HepG2 (cell line): ENCODE results near the gene STX1B. TPM values are rescaled to one million over a fixed set of nuclear protein-coding genes. Genes with fewer than 3 reads are reported as not detected.

Experiments used
- AKAP8 ChIP-seq: sonication (generic); formaldehyde crosslinking; IDR thresholded peaks from 2 replicates; pipeline ENCODE4 v1.5.1; 2020; ENCODE audit warnings: mild to moderate bottlenecking, missing genetic modification reagents
- IRF2 ChIP-seq: IDR thresholded peaks from 2 replicates; pipeline ENCODE4 v1.6.1; 2018; ENCODE audit warnings: missing genetic modification reagents, missing compliant biosample characterization
- MED1 ChIP-seq: sonication (generic); formaldehyde crosslinking; IDR thresholded peaks from 2 replicates; pipeline ENCODE4 v1.4.0; 2020; ENCODE audit warnings: missing genetic modification reagents
- MEF2D ChIP-seq: sonication (generic); formaldehyde crosslinking; IDR thresholded peaks from 2 replicates; pipeline ENCODE4 v1.5.1; 2020; ENCODE audit warnings: mild to moderate bottlenecking, missing genetic modification reagents
- NCOA5 ChIP-seq: sonication (generic); formaldehyde crosslinking; IDR thresholded peaks from 2 replicates; pipeline ENCODE4 v1.4.0; 2020; ENCODE audit warnings: missing genetic modification reagents
- PHF21A ChIP-seq: sonication (generic); formaldehyde crosslinking; IDR thresholded peaks from 2 replicates; pipeline ENCODE4 v1.5.0; 2020; ENCODE audit warnings: mild to moderate bottlenecking, missing genetic modification reagents
- ZFP90 ChIP-seq: sonication (generic); formaldehyde crosslinking; IDR thresholded peaks from 2 replicates; pipeline ENCODE4 v1.8.0; 2022; ENCODE audit warnings: missing genetic modification reagents, mild to moderate bottlenecking, inconsistent platforms, borderline replicate concordance
- ZSCAN30 ChIP-seq: sonication (generic); formaldehyde crosslinking; IDR thresholded peaks from 2 replicates; pipeline ENCODE4 v1.5.0; 2020; ENCODE audit warnings: mild to moderate bottlenecking, missing genetic modification reagents
- polyA plus RNA-seq, 8 experiments: library from polyadenylated mRNA; depleted of rRNA in 3 of 8; stranded (reverse) in 7 of 8; unstranded in 1 of 8; fragments of >200 nt; fragmentation: Illumina TruSeq in 4 of 8; extraction: Trizol in 4 of 8; gene quantifications; 2 replicates each; pipeline versions ENCODE4 v1.2.1 to v1.2.3, GENCODE V29; 2011 to 2016; ENCODE audit warnings: low read depth in 4 of 8, missing spikeins in 1 of 8, mixed read lengths in 1 of 8; ENCODE audit not compliant: insufficient read depth in 1 of 8
- total RNA-seq, 5 experiments: library from RNA; depleted of rRNA; stranded (reverse); fragments of >200 nt; fragmentation: Illumina TruSeq; extraction: Trizol; gene quantifications; 2 replicates each; pipeline ENCODE4 v1.2.3, GENCODE V29; 2016; ENCODE audit warnings: low read depth in 1 of 5
- TF ChIP-seq, protein P1 (sequence below): sonication (generic); formaldehyde crosslinking; IDR thresholded peaks from 2 replicates; pipeline ENCODE4 v1.5.0; 2020; ENCODE audit warnings: missing genetic modification reagents
- TF ChIP-seq, protein P2 (sequence below): sonication (generic); formaldehyde crosslinking; conservative IDR thresholded peaks from 2 replicates; pipeline ENCODE4 v1.4.0; 2020; ENCODE audit warnings: missing genetic modification reagents
- TF ChIP-seq, protein P3 (sequence below): sonication (generic); formaldehyde crosslinking; IDR thresholded peaks from 2 replicates; pipeline ENCODE4 v1.5.0; 2020; ENCODE audit warnings: missing genetic modification reagents
- TF ChIP-seq, protein P4 (sequence below): sonication (generic); formaldehyde crosslinking; IDR thresholded peaks from 2 replicates; pipeline ENCODE4 v1.4.0; 2020; ENCODE audit warnings: missing genetic modification reagents
- TF ChIP-seq, protein P5 (sequence below): IDR thresholded peaks from 2 replicates; pipeline ENCODE4 v1.6.1; 2016

STX1B gene
- total and polyA plus RNA-seq, 2 of the 13 experiments (the other 11 are each of a cell fraction or from before 2014, with no cell fraction given): 2.1 to 3.0 TPM

DNA sequence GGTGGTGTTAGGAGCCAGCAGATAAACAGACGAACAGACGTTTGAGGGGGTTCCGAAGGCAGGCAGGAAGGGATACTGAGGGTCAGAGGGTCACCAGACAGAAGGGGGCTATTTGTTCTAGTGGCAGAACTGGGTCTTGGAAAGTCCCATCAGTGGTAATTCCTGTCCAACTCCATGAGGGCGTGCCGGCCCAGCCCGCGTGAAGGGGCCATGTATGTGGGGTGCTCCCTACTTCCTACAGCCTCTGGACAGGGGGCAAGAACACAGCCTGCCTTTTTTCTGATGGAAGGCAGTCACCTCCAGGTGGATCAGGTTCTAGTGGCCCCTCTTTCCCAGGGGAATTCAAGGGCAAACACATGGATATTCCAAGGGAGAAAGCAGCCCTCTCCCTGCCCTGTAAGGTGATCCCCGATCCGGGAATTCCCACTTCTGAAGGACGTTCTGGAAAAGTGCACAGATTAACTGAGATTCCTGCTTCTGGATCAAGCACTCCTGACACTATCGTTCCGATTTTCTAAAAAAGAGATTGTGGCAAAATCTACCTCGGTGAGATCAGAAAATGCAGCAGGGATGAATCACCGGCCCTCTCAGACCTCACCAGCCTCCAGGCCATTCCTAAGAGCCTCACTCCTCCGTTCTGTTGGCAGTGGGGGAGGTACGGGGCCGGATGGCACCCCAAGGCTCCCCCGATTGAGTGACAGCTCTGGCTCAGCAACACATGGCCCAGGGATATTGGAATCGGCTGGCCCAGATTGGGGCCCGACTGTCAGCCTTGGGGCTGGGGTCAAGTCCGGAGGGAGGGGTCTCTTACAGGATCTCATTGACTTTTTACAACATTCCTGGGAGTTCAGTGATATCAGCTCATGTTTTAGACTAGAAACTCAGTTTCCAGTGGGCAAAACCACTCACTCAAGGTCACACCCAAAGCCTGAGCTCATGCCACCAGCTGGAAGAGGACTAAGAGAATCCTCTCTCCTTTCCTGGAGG, 12.4 kb downstream of the STX1B start (continued):
- peak; percentile 54; the same call in 1 of the 2 replicates for TF ChIP-seq MEF2D
- TF ChIP-seq, protein P1, sequence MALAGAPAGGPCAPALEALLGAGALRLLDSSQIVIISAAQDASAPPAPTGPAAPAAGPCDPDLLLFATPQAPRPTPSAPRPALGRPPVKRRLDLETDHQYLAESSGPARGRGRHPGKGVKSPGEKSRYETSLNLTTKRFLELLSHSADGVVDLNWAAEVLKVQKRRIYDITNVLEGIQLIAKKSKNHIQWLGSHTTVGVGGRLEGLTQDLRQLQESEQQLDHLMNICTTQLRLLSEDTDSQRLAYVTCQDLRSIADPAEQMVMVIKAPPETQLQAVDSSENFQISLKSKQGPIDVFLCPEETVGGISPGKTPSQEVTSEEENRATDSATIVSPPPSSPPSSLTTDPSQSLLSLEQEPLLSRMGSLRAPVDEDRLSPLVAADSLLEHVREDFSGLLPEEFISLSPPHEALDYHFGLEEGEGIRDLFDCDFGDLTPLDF (CRISPR knock-in tag): no peak
- TF ChIP-seq ZFP90 (CRISPR knock-in tag): peak; percentile 68; the same call in 1 of the 2 replicates
- peak; percentile 24; the same call in 1 of the 2 replicates for TF ChIP-seq MED1
- no peak for TF ChIP-seq AKAP8 (CRISPR knock-in tag)
- TF ChIP-seq NCOA5 (CRISPR knock-in tag): no peak
- 0 out of 2 replicates have a peak, but pooled peaks have one; percentile 5 for TF ChIP-seq IRF2
- peak; percentile 34; the same call in 1 of the 2 replicates for TF ChIP-seq PHF21A (CRISPR knock-in tag)
- TF ChIP-seq, protein P2, sequence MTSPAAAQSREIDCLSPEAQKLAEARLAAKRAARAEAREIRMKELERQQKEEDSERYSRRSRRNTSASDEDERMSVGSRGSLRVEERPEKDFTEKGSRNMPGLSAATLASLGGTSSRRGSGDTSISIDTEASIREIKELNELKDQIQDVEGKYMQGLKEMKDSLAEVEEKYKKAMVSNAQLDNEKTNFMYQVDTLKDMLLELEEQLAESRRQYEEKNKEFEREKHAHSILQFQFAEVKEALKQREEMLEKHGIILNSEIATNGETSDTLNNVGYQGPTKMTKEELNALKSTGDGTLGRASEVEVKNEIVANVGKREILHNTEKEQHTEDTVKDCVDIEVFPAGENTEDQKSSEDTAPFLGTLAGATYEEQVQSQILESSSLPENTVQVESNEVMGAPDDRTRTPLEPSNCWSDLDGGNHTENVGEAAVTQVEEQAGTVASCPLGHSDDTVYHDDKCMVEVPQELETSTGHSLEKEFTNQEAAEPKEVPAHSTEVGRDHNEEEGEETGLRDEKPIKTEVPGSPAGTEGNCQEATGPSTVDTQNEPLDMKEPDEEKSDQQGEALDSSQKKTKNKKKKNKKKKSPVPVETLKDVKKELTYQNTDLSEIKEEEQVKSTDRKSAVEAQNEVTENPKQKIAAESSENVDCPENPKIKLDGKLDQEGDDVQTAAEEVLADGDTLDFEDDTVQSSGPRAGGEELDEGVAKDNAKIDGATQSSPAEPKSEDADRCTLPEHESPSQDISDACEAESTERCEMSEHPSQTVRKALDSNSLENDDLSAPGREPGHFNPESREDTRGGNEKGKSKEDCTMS (CRISPR knock-in tag): no peak
- peak; percentile 97 for TF ChIP-seq ZSCAN30
- TF ChIP-seq, protein P3, sequence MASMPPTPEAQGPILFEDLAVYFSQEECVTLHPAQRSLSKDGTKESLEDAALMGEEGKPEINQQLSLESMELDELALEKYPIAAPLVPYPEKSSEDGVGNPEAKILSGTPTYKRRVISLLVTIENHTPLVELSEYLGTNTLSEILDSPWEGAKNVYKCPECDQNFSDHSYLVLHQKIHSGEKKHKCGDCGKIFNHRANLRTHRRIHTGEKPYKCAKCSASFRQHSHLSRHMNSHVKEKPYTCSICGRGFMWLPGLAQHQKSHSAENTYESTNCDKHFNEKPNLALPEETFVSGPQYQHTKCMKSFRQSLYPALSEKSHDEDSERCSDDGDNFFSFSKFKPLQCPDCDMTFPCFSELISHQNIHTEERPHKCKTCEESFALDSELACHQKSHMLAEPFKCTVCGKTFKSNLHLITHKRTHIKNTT (CRISPR knock-in tag): no peak
- TF ChIP-seq, protein P4, sequence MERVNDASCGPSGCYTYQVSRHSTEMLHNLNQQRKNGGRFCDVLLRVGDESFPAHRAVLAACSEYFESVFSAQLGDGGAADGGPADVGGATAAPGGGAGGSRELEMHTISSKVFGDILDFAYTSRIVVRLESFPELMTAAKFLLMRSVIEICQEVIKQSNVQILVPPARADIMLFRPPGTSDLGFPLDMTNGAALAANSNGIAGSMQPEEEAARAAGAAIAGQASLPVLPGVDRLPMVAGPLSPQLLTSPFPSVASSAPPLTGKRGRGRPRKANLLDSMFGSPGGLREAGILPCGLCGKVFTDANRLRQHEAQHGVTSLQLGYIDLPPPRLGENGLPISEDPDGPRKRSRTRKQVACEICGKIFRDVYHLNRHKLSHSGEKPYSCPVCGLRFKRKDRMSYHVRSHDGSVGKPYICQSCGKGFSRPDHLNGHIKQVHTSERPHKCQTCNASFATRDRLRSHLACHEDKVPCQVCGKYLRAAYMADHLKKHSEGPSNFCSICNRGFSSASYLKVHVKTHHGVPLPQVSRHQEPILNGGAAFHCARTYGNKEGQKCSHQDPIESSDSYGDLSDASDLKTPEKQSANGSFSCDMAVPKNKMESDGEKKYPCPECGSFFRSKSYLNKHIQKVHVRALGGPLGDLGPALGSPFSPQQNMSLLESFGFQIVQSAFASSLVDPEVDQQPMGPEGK (CRISPR knock-in tag): peak; percentile 66
- TF ChIP-seq, protein P5, sequence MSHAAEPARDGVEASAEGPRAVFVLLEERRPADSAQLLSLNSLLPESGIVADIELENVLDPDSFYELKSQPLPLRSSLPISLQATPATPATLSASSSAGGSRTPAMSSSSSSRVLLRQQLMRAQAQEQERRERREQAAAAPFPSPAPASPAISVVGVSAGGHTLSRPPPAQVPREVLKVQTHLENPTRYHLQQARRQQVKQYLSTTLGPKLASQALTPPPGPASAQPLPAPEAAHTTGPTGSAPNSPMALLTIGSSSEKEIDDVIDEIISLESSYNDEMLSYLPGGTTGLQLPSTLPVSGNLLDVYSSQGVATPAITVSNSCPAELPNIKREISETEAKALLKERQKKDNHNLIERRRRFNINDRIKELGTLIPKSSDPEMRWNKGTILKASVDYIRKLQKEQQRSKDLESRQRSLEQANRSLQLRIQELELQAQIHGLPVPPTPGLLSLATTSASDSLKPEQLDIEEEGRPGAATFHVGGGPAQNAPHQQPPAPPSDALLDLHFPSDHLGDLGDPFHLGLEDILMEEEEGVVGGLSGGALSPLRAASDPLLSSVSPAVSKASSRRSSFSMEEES (CRISPR knock-in tag): peak; percentile 1; the same call in 1 of the 2 replicates
